Hepatocyte (in vitro differentiated cells): Measurements from ENCODE around the gene ZNF581. TPM values are rescaled to one million over a fixed set of nuclear protein-coding genes. Genes with fewer than 3 reads are reported as not detected.

Experiments
- DNase-seq: peaks from one replicate; pipeline ENCODE4 v3.0.0-alpha.2; 2016; ENCODE audit warnings: low spot score
- H2AFZ ChIP-seq: fragments of 200-600 bp; sonication (generic); 2 replicates; pipeline ENCODE4 v1.6.0; 2016; ENCODE audit warnings: antibody characterized with exemption, mild to moderate bottlenecking
- H3K27ac ChIP-seq: fragments of 200-600 bp; sonication (generic); 2 replicates; pipeline ENCODE4 v1.5.1; 2016; ENCODE audit warnings: mild to moderate bottlenecking
- H3K27me3 ChIP-seq: fragments of 200-600 bp; sonication (generic); 2 replicates; pipeline ENCODE4 v1.6.1; 2016
- H3K36me3 ChIP-seq: fragments of 200-600 bp; sonication (generic); replicated peaks from 2 replicates; pipeline ENCODE4 v1.5.1; 2016; ENCODE audit warnings: low read depth; ENCODE audit not compliant: insufficient read depth
- H3K4me1 ChIP-seq: fragments of 200-600 bp; sonication (generic); 2 replicates; pipeline ENCODE4 v1.5.1; 2016; ENCODE audit warnings: mild to moderate bottlenecking, moderate library complexity; ENCODE audit not compliant: insufficient read depth
- H3K4me2 ChIP-seq: fragments of 200-600 bp; sonication (generic); 2 replicates; pipeline ENCODE4 v1.6.0; 2016
- H3K4me3 ChIP-seq: fragments of 200-600 bp; sonication (generic); 2 replicates; pipeline ENCODE4 v1.5.1; 2016; ENCODE audit warnings: mild to moderate bottlenecking
- H3K79me2 ChIP-seq: fragments of 200-600 bp; sonication (generic); 2 replicates; pipeline ENCODE4 v1.6.0; 2017; ENCODE audit warnings: mild to moderate bottlenecking
- H3K9me2 ChIP-seq: fragments of 200-600 bp; sonication (generic); replicated peaks from 2 replicates; pipeline ENCODE4 v1.6.0; 2017; ENCODE audit warnings: mild to moderate bottlenecking; ENCODE audit not compliant: insufficient read depth
- H3K9me3 ChIP-seq: fragments of 200-600 bp; sonication (generic); 2 replicates; pipeline ENCODE4 v1.5.1; 2016; ENCODE audit warnings: low read depth, mild to moderate bottlenecking
- H4K20me1 ChIP-seq: fragments of 200-600 bp; sonication (generic); 2 replicates; pipeline ENCODE4 v1.6.0; 2016; ENCODE audit warnings: mild to moderate bottlenecking; ENCODE audit not compliant: insufficient read depth, poor library complexity, severe bottlenecking
- EZH2 ChIP-seq: fragments of 200-600 bp; sonication (generic); IDR thresholded peaks from 2 replicates; pipeline ENCODE4 v1.6.1; 2016; ENCODE audit warnings: antibody characterized with exemption, mild to moderate bottlenecking, borderline replicate concordance
- EZH2phosphoT487 ChIP-seq: fragments of 200-600 bp; sonication (generic); IDR thresholded peaks from one replicate; pipeline ENCODE4 v1.6.1; 2018; ENCODE audit warnings: antibody characterized with exemption, mild to moderate bottlenecking, low read depth, moderate library complexity; ENCODE audit not compliant: unreplicated experiment, severe bottlenecking
- WGBS: methylation state at CpG from one replicate; pipeline ENCODE4 v1.1.6; 2016; ENCODE audit warnings: low lambda C conversion rate; ENCODE audit errors: missing lambda C conversion rate; 5-methylcytosine and 5-hydroxymethylcytosine counted together
- polyA plus RNA-seq: library from polyadenylated mRNA; unstranded; fragments of >200 nt; fragmentation: Nextera tagmentation; extraction: Ambion mirVana; gene quantifications from 2 replicates; pipeline ENCODE4 v1.2.1, GENCODE V29; 2016
- total RNA-seq: library from RNA; depleted of rRNA; stranded (reverse); fragments of >200 nt; gene quantifications from 2 replicates; pipeline ENCODE4 v1.2.3, GENCODE V29; 2014
- TF ChIP-seq, protein P1 (sequence below): fragments of 200-600 bp; sonication (generic); IDR thresholded peaks from 2 replicates; pipeline ENCODE4 v1.5.1; 2016; ENCODE audit warnings: antibody characterized with exemption, mild to moderate bottlenecking; ENCODE audit not compliant: poor library complexity

Gene ZNF581
- total and polyA plus RNA-seq, 2 experiments from 2014 or later, result 12.2 to 22.5 TPM

DNA sequence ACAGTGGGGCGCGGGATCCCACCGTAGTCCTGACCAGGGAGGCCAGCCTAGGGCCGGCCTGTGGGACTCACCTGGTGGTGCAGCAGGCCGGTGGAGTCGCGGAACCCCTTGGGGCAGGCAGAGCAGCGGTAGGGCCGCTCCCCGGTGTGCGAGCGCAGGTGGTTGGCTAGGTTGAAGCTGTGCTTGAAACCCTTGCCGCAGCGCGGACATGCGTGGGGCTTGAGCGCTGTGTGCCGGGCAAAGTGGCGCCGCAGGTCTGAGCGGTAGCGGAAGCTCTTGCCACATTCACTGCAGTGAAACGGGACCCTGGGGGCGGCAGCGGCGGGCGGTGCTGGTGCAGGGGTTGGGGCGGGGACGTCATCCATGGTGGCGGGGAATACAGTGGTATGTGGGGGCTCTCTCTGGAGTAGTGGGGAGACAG, 45.9 kb upstream of the ZNF581 start:
- Histone ChIP-seq H2AFZ (no peak overlapping the region), H3K36me3 (no peaks in the 10 kb centered on the region), H3K4me2 (no peak overlapping the region), H4K20me1 (no peaks in the 10 kb centered on the region), H3K4me1 (peaks cover 6% of the 10 kb centered on the region), H3K4me3 (no peak overlapping the region), H3K79me2 (peaks cover 5% of the 10 kb centered on the region), H3K27me3 (no peaks in the 10 kb centered on the region), H3K9me3 (no peaks in the 10 kb centered on the region), H3K9me2 (no peaks in the 10 kb centered on the region), H3K27ac (no peak overlapping the region)
- TF ChIP-seq EZH2, result no peak
- TF ChIP-seq, protein P1, sequence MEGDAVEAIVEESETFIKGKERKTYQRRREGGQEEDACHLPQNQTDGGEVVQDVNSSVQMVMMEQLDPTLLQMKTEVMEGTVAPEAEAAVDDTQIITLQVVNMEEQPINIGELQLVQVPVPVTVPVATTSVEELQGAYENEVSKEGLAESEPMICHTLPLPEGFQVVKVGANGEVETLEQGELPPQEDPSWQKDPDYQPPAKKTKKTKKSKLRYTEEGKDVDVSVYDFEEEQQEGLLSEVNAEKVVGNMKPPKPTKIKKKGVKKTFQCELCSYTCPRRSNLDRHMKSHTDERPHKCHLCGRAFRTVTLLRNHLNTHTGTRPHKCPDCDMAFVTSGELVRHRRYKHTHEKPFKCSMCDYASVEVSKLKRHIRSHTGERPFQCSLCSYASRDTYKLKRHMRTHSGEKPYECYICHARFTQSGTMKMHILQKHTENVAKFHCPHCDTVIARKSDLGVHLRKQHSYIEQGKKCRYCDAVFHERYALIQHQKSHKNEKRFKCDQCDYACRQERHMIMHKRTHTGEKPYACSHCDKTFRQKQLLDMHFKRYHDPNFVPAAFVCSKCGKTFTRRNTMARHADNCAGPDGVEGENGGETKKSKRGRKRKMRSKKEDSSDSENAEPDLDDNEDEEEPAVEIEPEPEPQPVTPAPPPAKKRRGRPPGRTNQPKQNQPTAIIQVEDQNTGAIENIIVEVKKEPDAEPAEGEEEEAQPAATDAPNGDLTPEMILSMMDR, result no peak
- no peak for TF ChIP-seq EZH2phosphoT487
- 98% methylated on average over 27 of the region's 30 CpGs for WGBS
- no peak for DNase-seq

DNA sequence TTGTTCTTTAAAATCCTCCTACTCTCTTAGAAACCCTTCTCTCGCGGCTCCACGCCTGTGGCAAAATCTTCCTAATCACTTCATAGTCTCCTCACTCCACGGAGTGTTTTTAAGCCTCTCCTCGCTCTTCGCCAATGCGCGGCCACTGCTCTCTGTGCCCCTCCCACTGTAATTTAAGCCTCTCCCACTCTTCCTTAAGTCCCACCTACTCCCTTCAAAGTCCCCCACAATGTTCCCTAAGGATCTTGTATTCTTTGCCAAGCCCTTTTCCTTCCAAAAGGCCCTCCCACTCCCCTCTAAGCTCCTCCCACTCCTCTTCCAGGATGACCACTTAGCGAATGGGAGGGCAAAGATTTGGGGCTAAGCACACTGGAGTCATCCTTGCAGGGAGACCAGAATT, 45.4 kb upstream of the ZNF581 start:
- Histone ChIP-seq H3K27ac (no peak overlapping the region), H2AFZ (no peak overlapping the region), H3K9me3 (no peaks in the 10 kb centered on the region), H3K4me3 (no peak overlapping the region), H4K20me1 (no peaks in the 10 kb centered on the region), H3K4me1 (peaks cover 6% of the 10 kb centered on the region), H3K27me3 (no peaks in the 10 kb centered on the region), H3K36me3 (no peaks in the 10 kb centered on the region), H3K4me2 (no peak overlapping the region), H3K79me2 (peaks cover 5% of the 10 kb centered on the region), H3K9me2 (no peaks in the 10 kb centered on the region)
- WGBS, result 93% methylated on average over 9 of the region's 9 CpGs
- TF ChIP-seq EZH2phosphoT487, result no peak
- no peak for TF ChIP-seq EZH2
- TF ChIP-seq, protein P1, result no peak
- DNase-seq, result no peak

DNA sequence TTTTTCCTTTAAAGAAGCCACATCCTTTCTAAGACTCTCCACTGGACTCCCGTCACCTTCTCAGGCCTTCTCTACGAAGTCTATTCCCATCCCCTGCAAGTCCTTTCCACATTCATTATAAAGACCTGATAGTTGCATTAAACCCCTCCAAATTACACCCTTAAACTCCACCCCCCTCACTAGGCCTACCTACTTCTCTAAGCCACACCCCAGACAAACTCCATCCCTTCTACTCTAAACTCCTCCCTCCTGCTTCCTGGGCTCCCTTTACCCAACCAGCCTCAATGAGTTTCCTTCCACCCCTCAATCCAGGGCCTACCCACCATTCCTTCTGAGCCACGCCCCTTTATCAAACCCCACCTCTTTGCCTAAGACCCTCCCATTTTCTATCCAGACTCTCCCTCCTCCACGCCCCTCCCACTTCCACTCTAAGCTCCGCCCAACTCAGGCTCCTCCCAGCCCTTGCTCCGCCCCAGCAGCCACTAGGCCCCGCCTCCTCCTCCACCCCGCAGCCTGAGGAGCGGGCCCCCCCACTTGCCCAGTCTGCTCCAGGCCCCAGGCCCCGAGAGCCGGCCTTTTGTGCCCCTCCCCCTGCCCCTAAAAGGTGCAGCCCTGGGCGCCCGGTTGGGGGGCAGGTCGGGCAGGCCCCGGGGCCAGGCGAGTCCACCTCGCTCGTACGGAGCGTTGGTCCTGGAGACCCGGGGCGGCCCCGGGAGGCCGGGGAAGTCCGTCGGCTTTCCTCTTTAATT, 44.6 kb upstream of the ZNF581 start:
- H4K20me1 ChIP-seq, result no peaks in the 10 kb centered on the region
- H3K4me2 ChIP-seq, result peak overlapping the region; percentile 67
- peak; percentile 97 for DNase-seq
- peaks cover 7% of the 10 kb centered on the region for H3K4me1 ChIP-seq
- H3K27ac ChIP-seq, result peak overlapping the region; percentile 98
- H3K4me3 ChIP-seq, result peak overlapping the region; percentile 68
- H2AFZ ChIP-seq, result peak overlapping the region; percentile 48
- peaks cover 5% of the 10 kb centered on the region for H3K79me2 ChIP-seq
- TF ChIP-seq EZH2, result no peak
- TF ChIP-seq, protein P1, result no peak
- no peak for TF ChIP-seq EZH2phosphoT487
- H3K27me3 ChIP-seq, result no peaks in the 10 kb centered on the region
- 61% methylated on average over 3 of the region's 26 CpGs for WGBS
- no peaks in the 10 kb centered on the region for H3K36me3 ChIP-seq
- no peaks in the 10 kb centered on the region for H3K9me3 ChIP-seq
- no peaks in the 10 kb centered on the region for H3K9me2 ChIP-seq
